ENCODE data around the gene PTPRD. TPM values are rescaled to one million over a fixed set of nuclear protein-coding genes. Genes with fewer than 3 reads are reported as not detected.

Gene PTPRD
- total RNA-seq, 2 donors from 2014 or later, result 60.1 to 75.7 TPM

GRCh38 chr9:8871796-8872445 is 1740.9 kb downstream of the PTPRD start:
- intact Hi-C loops (cut with DNase I), result no loop called here
- Histone ChIP-seq H3K27ac (no peak overlapping the region), H3K27me3 (no peaks in the 10 kb centered on the region), H3K4me3 (no peak overlapping the region), H3K4me1 (no peaks in the 10 kb centered on the region), H3K36me3 (no peaks in the 10 kb centered on the region), H3K9ac (ENCODE audit: low read depth in 2 of 2, low read length in 2 of 2) (no peak overlapping the region), H3K9me3 (no peaks in the 10 kb centered on the region)
- DNase-seq, result no peak
- TF ChIP-seq CTCF (IDR thresholded peaks at IDR 0.05), result no peak

DNA sequence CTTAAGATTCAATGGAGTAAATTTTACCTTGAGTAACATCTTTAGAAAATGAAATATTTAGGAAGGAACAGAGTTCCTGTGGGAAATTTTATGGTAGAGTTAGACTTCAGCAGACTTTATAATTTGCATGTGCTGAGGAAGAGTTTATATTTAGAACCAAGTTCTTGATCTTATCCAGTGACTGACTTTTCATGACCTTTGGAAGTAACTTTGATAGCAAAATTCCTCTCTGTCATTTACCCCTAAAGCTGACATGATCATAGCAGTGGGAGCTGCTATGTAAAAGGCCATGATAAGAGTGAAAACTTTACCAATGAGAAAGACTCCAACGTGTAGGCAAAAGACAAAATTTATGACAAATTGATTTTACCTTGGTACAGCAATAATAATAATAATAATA is 1741.4 kb downstream of the PTPRD start:
- Histone ChIP-seq H3K36me3 (no peaks in the 10 kb centered on the region), H3K4me3 (no peak overlapping the region), H3K9ac (ENCODE audit: low read depth in 2 of 2, low read length in 2 of 2) (no peak overlapping the region), H3K27me3 (no peaks in the 10 kb centered on the region), H3K4me1 (no peaks in the 10 kb centered on the region), H3K9me3 (no peaks in the 10 kb centered on the region), H3K27ac (no peak overlapping the region)
- intact Hi-C loops (cut with DNase I), result no loop called here
- no peak for DNase-seq
- TF ChIP-seq CTCF (IDR thresholded peaks at IDR 0.05), result no peak

GRCh38 chr9:8869812-8870211 is 1743.0 kb downstream of the PTPRD start:
- no peak overlapping the region for H3K4me3 ChIP-seq
- intact Hi-C loops (cut with DNase I), result no loop called here
- TF ChIP-seq CTCF (IDR thresholded peaks at IDR 0.05), result no peak

GRCh38 chr9:8868632-8869031 is 1744.2 kb downstream of the PTPRD start:
- H3K4me1 ChIP-seq, result no peaks in the 10 kb centered on the region
- H3K4me3 ChIP-seq, result no peak overlapping the region
- intact Hi-C loops (cut with DNase I), result no loop called here
- no peak overlapping the region for H3K27ac ChIP-seq
- H3K9me3 ChIP-seq, result no peaks in the 10 kb centered on the region
- no peaks in the 10 kb centered on the region for H3K27me3 ChIP-seq
- H3K9ac ChIP-seq (ENCODE audit: low read depth in 2 of 2, low read length in 2 of 2), result no peak overlapping the region
- DNase-seq, result no peak
- no peaks in the 10 kb centered on the region for H3K36me3 ChIP-seq
- no peak for TF ChIP-seq CTCF (IDR thresholded peaks at IDR 0.05)

More at GRCh38 chr9:8869812-8870211, 1743.0 kb downstream of the PTPRD start:
- Histone ChIP-seq H3K27me3 (no peaks in the 10 kb centered on the region), H3K27ac (no peak overlapping the region), H3K9ac (ENCODE audit: low read depth in 2 of 2, low read length in 2 of 2) (no peak overlapping the region), H3K36me3 (no peaks in the 10 kb centered on the region), H3K9me3 (no peaks in the 10 kb centered on the region), H3K4me1 (no peaks in the 10 kb centered on the region)
- DNase-seq, result no peak

GRCh38 chr9:8867148-8867547 is 1745.7 kb downstream of the PTPRD start:
- Histone ChIP-seq H3K27me3 (no peaks in the 10 kb centered on the region), H3K4me3 (no peak overlapping the region), H3K9ac (ENCODE audit: low read depth in 2 of 2, low read length in 2 of 2) (no peak overlapping the region), H3K36me3 (no peaks in the 10 kb centered on the region), H3K4me1 (no peaks in the 10 kb centered on the region), H3K9me3 (no peaks in the 10 kb centered on the region), H3K27ac (no peak overlapping the region)
- DNase-seq, result no peak
- intact Hi-C loops (cut with DNase I), result no loop called here
- TF ChIP-seq CTCF (IDR thresholded peaks at IDR 0.05), result no peak
